Suprapubic skin (tissue), 3 donors: ENCODE data around the gene ARHGEF17.

Source experiments
- CTCF ChIP-seq, 2 donors: fragments of 200-600 bp in 1 of 2; fragments of 450-650 bp in 1 of 2; sonication (generic) in 1 of 2; IDR thresholded peaks; one replicate each; pipeline ENCODE4 v1.5.1; 2016 to 2019; ENCODE audit warnings: antibody characterized with exemption in 2 of 2, mild to moderate bottlenecking in 1 of 2, moderate library complexity in 1 of 2
- POLR2A ChIP-seq, 2 donors: fragments of 450-650 bp; IDR thresholded peaks; one replicate each; pipeline ENCODE4 v1.6.1; 2017; ENCODE audit warnings: antibody characterized with exemption in 2 of 2, mild to moderate bottlenecking in 2 of 2, moderate library complexity in 2 of 2

- TF ChIP-seq CTCF (IDR thresholded peaks at IDR 0.05) (no peak), POLR2A (IDR thresholded peaks at IDR 0.05) (no peak)
These were observed 19.1 kb downstream of the ARHGEF17 start for GRCh38 chr11:73326929-73327811.
